Effector memory CD8-positive, alpha-beta T cell (primary cell): Measurements from ENCODE around the gene ENGASE.

ENCODE experiments used
- ATAC-seq: fragments of 150-1000 bp; cut with Tn5 transposase; replicated peaks from 2 replicates; pipeline ENCODE4 v1.10.0; 2021; ENCODE audit warnings: mild to moderate bottlenecking, moderate library complexity
- DNase-seq, 3 experiments: peaks; one replicate each; pipeline ENCODE4 v3.0.0; 2021
- H3K27ac Mint-ChIP-seq, 2 donors: one replicate each; pipeline ENCODE4 v1.8.0; 2022; ENCODE audit warnings: mild to moderate bottlenecking in 2 of 2, mixed read lengths in 2 of 2, moderate library complexity in 2 of 2
- H3K27me3 Mint-ChIP-seq, 2 donors: one replicate each; pipeline ENCODE4 v1.8.0; 2022; ENCODE audit warnings: mixed read lengths in 2 of 2
- H3K36me3 Mint-ChIP-seq: one replicate; pipeline ENCODE4 v1.8.0; 2022; ENCODE audit warnings: mild to moderate bottlenecking, moderate library complexity, mixed read lengths; ENCODE audit not compliant: insufficient read depth
- H3K4me1 Mint-ChIP-seq, 2 donors: one replicate each; pipeline ENCODE4 v1.8.0; 2022; ENCODE audit warnings: low read depth in 2 of 2, mixed read lengths in 2 of 2
- H3K4me3 Mint-ChIP-seq, 2 donors: one replicate each; pipeline ENCODE4 v1.8.0; 2022; ENCODE audit warnings: mild to moderate bottlenecking in 2 of 2, mixed read lengths in 2 of 2, moderate library complexity in 2 of 2
- H3K9me3 Mint-ChIP-seq, 2 donors: one replicate each; pipeline ENCODE4 v1.8.0; 2022; ENCODE audit warnings: mixed read lengths in 2 of 2

ENGASE gene

DNA sequence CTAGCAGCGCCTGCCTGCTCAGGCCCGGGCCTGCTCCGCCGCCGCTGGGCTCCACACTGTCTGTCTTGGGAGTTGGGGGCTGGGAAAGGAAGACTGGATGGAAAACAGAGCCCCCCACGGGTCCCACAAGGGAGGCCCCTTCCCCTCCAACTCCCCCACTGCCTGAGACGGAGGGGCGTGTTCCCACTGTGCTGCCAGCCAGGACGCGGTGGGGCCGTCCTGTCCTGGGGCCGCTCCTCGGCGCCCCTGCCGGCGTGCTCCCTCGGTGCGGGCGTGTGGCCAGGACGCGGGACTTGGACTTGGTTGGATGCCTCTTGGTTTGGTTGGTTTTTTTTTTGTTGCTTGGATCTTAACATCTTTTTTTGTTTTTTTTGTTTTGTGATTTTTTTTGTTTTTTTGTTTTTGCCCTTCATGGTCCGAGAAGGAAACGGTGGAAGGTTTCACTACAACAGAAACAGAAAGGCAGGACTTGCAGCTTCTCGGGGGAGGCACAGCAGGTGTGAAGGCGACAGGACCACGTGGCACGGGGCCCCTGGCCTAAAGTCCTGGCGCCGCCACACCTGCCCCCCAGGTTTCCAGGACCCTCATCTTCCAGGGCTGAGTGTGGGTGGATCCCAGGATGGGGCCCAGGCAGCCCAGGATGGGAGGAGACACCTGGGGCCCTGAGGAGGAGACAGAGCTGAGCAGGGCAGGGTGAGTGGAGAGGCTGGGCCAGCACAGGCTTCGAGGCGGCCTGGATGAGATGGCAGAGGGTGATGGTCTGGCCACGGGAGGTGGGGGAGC is 16.0 kb downstream of the ENGASE start:
- Mint-ChIP-seq H3K4me1 (peaks cover 20 to 21% of the 10 kb centered on the region in 2 donors), H3K27ac (peak overlapping the region in 1 of 2 donors; percentile 5), H3K9me3 (no peaks in the 10 kb centered on the region), H3K36me3 (peaks cover 21% of the 10 kb centered on the region), H3K4me3 (no peak overlapping the region), H3K27me3 (peaks cover 0 to 46% of the 10 kb centered on the region in 2 donors)
- no peak for DNase-seq
- no peak for ATAC-seq

DNA sequence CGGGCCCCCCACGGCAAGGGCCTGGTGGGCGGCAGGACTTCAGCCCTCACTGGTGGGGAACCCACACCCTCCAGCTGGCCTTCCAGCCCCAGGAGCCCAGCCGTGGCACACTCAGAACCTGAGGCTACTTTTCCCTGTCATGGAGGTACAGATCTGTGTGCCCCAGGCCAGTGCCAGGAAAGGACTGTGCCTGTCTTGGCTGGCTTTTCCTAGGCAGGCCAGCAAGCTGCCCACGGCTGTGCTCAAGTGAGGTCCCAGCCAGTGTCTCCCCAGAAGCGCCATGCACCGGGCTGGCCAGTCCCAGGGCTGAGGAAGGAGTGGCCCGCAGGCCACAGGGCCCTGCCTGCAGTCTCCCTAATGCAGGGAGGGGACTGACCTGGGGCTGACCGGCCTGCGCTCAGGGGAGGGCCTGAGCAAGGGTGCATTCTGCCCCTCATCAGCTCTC is 16.6 kb downstream of the ENGASE start:
- H3K36me3 Mint-ChIP-seq, result peaks cover 18% of the 10 kb centered on the region
- peaks cover 20 to 24% of the 10 kb centered on the region in 2 donors for H3K4me1 Mint-ChIP-seq
- DNase-seq (no peak), ATAC-seq (no peak)
- no peaks in the 10 kb centered on the region for H3K9me3 Mint-ChIP-seq
- no peak overlapping the region for H3K4me3 Mint-ChIP-seq
- no peak overlapping the region for H3K27ac Mint-ChIP-seq
- H3K27me3 Mint-ChIP-seq, result peaks cover 0 to 52% of the 10 kb centered on the region in 2 donors

DNA sequence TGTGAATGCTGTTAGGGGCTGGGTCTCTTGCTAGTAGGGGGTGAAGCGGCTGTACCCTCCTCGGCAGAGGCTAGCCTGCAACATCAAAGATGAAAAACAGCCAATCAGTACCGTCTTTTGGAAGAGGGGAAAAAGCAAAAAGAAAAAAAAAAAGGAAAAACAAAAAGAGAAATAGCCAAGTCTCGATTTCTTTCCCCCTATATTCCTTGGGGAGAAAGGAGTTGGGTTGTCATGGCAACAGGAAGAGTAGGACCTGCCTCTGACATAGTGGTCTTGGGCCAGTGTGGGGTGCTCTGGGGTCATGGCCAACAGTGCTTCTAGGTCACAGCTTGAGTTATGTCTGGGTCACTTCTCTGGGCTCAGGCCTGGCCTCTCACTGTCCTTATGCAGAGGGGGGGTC is 17.9 kb downstream of the ENGASE start:
- peaks cover 2 to 63% of the 10 kb centered on the region in 2 donors for H3K27me3 Mint-ChIP-seq
- ATAC-seq (no peak), DNase-seq (no peak)
- H3K4me1 Mint-ChIP-seq, result peaks cover 21% of the 10 kb centered on the region in 2 donors
- H3K4me3 Mint-ChIP-seq, result peak overlapping the region; percentile 60 to 66
- peaks cover 18% of the 10 kb centered on the region for H3K36me3 Mint-ChIP-seq
- H3K9me3 Mint-ChIP-seq, result no peaks in the 10 kb centered on the region
- peak overlapping the region; percentile 16 to 55 for H3K27ac Mint-ChIP-seq

DNA sequence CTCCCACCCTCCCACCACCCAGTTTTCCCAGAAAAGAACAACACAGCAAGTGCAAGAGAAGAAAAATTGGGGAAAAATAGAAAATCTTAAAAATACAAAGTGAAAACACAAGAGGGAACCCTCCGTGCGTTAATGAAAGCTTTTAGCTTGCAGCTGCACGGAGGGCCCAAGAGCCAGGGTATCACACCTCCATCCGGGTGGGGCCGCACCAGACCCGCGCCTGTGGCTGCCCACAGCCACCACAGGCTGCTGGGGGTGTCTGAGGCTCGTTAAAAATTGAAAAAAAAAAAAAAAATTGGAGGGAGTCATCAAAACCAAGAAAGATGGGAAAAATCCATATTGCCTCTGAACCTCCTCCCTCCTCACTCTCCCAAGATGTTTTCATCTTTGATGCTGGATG is 18.6 kb downstream of the ENGASE start:
- Mint-ChIP-seq H3K27ac (peak overlapping the region; percentile 62 to 72), H3K4me3 (peak overlapping the region; percentile 66 to 73), H3K9me3 (no peaks in the 10 kb centered on the region), H3K4me1 (peaks cover 23 to 24% of the 10 kb centered on the region in 2 donors), H3K36me3 (peaks cover 18% of the 10 kb centered on the region), H3K27me3 (peaks cover 9 to 70% of the 10 kb centered on the region in 2 donors)
- peak; percentile 66 for ATAC-seq
- no peak for DNase-seq

DNA sequence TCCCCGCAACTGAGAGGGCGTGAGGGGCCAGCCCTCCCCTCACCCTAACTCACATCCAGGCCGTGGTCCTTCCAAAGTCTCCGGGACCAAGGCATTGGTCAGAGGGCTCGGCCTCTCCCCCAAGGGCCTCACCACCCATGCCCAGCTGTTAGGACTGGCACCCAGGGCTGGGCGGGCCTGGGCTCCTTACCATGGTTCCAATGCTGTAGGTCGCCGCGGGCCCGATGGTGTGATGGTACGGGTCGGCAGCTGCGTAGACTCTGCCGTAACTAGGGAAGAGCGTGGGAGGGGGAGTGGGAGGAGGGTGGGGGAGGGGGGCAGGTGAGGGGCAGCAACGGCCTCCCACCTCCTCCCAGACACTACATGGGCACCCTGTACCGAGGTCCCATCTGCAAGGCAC is 19.6 kb downstream of the ENGASE start:
- peaks cover 11% of the 10 kb centered on the region for H3K36me3 Mint-ChIP-seq
- peaks cover 23 to 24% of the 10 kb centered on the region in 2 donors for H3K4me1 Mint-ChIP-seq
- no peak overlapping the region for H3K27ac Mint-ChIP-seq
- peaks cover 10 to 80% of the 10 kb centered on the region in 2 donors for H3K27me3 Mint-ChIP-seq
- ATAC-seq, result no peak
- no peak overlapping the region for H3K4me3 Mint-ChIP-seq
- no peak for DNase-seq
- H3K9me3 Mint-ChIP-seq, result no peaks in the 10 kb centered on the region

DNA sequence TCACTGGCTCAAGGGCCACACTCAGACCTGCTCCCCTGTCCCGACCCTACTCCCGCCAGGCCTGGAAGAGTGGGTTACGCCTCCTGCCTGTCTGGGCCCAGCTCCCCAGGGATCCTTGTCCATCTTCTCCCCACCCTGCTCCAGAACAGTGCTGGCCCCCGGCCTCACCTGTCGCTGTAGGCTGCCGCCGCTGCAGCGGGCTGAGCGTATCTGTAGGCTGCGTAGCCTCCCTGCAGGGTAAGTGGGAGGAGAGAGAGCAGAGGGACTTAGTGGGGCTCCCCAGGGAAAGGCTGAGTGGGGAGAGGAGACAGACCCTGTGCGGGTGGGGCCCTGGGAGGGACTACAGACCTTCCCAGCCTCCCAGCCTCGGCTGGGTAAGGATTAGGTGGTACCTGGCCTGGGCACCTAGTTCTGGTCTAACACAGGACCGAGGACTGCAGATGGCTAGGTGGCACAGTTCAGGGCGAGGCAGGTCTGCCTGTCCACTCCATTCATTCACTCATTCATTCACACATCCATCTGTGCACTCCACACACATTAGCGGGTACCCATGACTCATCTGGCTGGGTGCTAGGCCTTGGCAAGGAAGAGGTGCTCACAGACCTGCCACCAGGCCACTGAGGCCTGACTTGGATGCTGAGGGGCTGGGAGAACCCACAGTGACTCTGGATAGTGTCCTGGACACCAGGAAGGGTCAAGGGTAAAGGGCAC is 20.9 kb downstream of the ENGASE start:
- no peak for ATAC-seq
- H3K36me3 Mint-ChIP-seq, result peaks cover 11% of the 10 kb centered on the region
- no peak overlapping the region for H3K27ac Mint-ChIP-seq
- H3K27me3 Mint-ChIP-seq, result peaks cover 10 to 90% of the 10 kb centered on the region in 2 donors
- H3K9me3 Mint-ChIP-seq, result no peaks in the 10 kb centered on the region
- peaks cover 23 to 24% of the 10 kb centered on the region in 2 donors for H3K4me1 Mint-ChIP-seq
- DNase-seq, result no peak
- no peak overlapping the region for H3K4me3 Mint-ChIP-seq

DNA sequence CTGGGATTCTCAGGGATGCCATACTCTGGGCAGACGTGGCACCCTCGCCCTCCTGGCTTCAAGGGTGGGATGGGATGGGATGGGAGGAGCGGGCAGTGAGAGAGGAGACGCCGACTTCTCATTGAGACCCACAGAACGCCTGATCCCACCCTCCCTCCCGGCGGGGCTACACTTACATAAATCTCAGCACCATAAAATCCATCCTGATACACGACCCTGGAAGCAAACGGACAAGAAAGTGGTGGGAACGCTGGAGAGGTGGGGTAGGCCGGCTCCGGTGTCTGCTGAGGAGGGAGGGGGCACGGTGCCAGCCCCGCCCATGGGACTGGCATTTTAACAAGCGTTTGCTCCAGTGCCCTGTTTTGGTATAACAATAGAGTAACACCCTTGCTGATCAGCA is 21.9 kb downstream of the ENGASE start:
- ATAC-seq (no peak), DNase-seq (no peak)
- Mint-ChIP-seq H3K27ac (no peak overlapping the region), H3K4me3 (no peak overlapping the region), H3K9me3 (no peaks in the 10 kb centered on the region), H3K36me3 (peaks cover 11% of the 10 kb centered on the region), H3K4me1 (peaks cover 20 to 24% of the 10 kb centered on the region in 2 donors), H3K27me3 (peaks cover 10 to 94% of the 10 kb centered on the region in 2 donors)

DNA sequence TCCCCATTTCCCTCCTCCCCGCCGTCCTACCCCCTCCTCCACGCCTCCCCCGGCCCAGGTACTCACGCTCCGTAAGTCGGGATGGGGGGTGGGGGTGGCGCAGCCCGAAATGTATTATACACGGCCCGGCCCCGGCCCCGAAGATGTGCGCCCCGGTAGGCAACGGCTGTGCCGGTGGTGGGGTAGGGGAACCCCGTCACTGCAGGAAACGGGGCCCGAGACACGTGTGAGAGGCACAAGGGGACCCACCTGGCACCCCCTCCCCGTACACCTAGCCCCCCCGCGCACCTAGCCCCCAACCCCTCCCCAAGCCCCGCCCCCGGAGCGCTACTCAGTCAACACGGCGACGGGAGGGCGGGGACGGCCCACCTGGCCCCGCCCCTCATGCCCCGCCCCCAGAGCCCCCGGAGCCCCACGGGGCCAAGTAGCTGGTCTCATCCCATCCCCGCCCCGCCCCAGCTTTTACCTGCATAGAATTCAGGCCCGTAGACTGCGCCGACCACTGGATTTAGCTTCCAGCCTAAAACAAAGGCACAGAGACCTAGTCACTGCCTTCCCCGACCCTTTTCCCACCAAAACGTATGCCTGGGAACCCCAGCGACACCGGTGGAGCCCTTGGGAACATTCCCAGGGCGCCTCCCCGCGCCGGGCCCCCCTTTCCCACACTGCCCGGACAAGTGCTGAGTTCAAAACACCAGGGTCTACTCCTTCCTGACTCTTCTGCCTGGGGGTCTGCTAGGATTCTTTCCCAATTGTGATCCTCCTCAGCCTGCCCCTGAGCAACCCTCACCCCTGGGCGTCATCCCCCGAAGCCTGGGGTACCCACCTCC is 22.8 kb downstream of the ENGASE start:
- peaks cover 11% of the 10 kb centered on the region for H3K36me3 Mint-ChIP-seq
- peaks cover 14 to 94% of the 10 kb centered on the region in 2 donors for H3K27me3 Mint-ChIP-seq
- peak overlapping the region; percentile 15 to 71 for H3K4me3 Mint-ChIP-seq
- no peak overlapping the region for H3K27ac Mint-ChIP-seq
- no peak for DNase-seq
- ATAC-seq, result no peak
- no peaks in the 10 kb centered on the region for H3K9me3 Mint-ChIP-seq
- H3K4me1 Mint-ChIP-seq, result peaks cover 18 to 20% of the 10 kb centered on the region in 2 donors

DNA sequence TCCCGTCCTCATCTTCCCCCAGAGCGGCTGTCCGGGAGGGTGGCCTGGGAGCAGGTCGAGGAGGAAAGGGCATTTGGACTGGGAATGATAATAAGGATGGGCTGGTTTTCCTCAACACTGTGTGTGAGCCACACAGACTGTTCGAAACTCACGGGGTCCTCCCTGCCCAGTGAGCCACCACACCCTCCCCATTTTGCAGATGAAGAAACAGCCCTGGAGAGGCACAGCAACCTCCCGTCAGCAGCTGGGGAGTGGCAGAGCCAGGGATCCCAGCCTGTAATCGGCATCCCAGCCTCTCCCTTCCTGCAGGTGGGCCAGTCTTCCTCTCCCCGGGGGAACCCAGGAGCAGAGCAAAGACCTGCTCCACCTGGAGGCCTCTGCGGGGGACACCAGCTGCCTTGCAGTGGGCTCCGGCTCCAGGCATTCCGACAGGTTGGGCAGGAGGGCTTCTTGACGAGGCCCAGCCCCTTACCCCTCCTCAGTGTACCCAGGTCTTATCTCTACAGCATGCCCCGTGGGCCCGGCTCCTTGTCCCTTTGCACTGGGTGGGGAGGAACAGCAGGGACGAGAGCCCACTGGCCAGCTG is 23.8 kb downstream of the ENGASE start:
- H3K27ac Mint-ChIP-seq, result no peak overlapping the region
- H3K9me3 Mint-ChIP-seq, result no peaks in the 10 kb centered on the region
- ATAC-seq, result no peak
- H3K27me3 Mint-ChIP-seq, result peaks cover 22 to 96% of the 10 kb centered on the region in 2 donors
- H3K4me1 Mint-ChIP-seq, result peaks cover 9 to 13% of the 10 kb centered on the region in 2 donors
- peaks cover 12% of the 10 kb centered on the region for H3K36me3 Mint-ChIP-seq
- no peak for DNase-seq
- H3K4me3 Mint-ChIP-seq, result peak overlapping the region; percentile 15 to 71

DNA sequence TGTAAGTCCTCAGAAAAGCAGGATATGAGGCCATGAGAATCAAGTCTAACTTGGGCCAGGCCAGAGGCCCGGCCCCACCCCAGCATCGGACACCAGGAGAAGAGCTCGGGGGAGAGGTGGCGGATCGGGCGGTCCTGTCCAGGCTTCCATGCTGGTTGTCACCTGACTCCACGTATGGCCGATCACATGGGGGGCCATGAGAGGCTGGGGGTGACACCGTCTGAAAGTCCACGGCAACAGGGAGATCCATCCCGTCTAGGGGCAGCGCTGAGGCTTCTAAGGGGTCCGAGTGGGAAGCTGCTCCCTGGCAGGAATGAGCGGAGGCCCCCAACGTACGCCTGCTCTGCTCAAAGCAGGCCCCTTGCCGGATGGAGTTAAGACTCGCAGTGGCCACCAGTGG is 25.8 kb downstream of the ENGASE start:
- Mint-ChIP-seq H3K4me3 (no peak overlapping the region), H3K27ac (no peak overlapping the region), H3K9me3 (no peaks in the 10 kb centered on the region), H3K4me1 (peaks cover 4 to 10% of the 10 kb centered on the region in 2 donors), H3K36me3 (peaks cover 4% of the 10 kb centered on the region), H3K27me3 (peaks cover 29 to 98% of the 10 kb centered on the region in 2 donors)
- no peak for ATAC-seq
- DNase-seq, result no peak

DNA sequence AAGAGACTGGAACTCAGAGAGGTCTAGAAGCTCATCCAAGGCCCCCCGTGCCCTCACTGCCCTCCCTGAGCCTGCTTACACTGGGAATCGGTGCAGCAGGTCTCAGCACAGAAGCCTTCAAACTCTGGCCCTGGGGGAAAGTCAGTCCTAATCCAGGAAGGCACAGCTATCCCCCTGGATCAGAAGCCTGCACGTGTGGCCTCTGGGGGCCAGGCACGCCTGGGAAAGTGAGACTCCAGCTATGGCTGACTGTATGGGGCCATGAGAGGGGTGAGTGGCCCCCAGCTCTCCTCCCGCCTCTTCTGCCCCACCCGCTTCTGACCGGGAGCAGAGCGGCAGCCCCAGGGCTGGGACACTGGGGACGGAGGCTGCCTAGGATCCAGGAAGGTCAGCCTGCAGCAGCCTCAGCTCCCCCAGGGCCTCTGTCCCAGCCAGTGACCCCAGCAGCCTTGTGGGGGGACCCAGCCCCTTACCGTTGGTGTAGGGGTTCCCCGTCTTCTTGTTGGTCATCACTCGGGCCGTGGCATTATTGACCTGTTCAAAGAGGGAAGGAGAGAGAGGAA is 26.6 kb downstream of the ENGASE start:
- Mint-ChIP-seq H3K36me3 (peaks cover 4% of the 10 kb centered on the region), H3K4me3 (no peak overlapping the region)

DNA sequence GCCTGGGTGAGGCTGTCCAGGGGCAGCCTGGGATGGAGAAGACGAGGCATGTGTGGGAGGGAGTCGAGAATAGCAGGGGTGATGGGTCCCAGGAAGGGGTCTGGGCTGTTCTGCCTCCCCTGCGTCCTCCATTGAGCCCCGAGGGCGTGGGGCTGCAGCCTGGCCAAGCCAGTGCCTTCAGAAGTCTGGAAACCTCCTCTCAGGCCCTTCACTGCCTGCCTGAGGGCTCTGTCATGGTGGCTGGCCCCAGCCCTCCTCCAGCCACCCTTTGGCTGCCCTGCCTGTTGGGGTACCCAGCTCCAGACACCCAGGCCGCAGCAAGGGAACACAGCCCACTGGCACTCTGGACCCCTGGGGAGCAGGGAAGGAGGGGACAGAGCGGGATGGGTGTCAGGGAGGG is 27.6 kb downstream of the ENGASE start:
- Mint-ChIP-seq H3K4me3 (no peak overlapping the region), H3K36me3 (peaks cover 4% of the 10 kb centered on the region)

More for the DNA sequence above, 26.6 kb downstream of the ENGASE start:
- peaks cover 29 to 92% of the 10 kb centered on the region in 2 donors for H3K27me3 Mint-ChIP-seq
- ATAC-seq (no peak), DNase-seq (no peak)
- peaks cover 4 to 6% of the 10 kb centered on the region in 2 donors for H3K4me1 Mint-ChIP-seq
- no peak overlapping the region for H3K27ac Mint-ChIP-seq
- no peaks in the 10 kb centered on the region for H3K9me3 Mint-ChIP-seq

More for the DNA sequence above, 27.6 kb downstream of the ENGASE start:
- DNase-seq (no peak), ATAC-seq (no peak)
- no peaks in the 10 kb centered on the region for H3K9me3 Mint-ChIP-seq
- H3K4me1 Mint-ChIP-seq, result peaks cover 4 to 6% of the 10 kb centered on the region in 2 donors
- no peak overlapping the region for H3K27ac Mint-ChIP-seq
- peaks cover 29 to 84% of the 10 kb centered on the region in 2 donors for H3K27me3 Mint-ChIP-seq
